SK-N-MC (cell line): ENCODE measurements around the gene NUDT9.

Experiments used
- EZH2 ChIP-seq: fragments of 200-600 bp; sonication (generic); IDR thresholded peaks from one replicate; pipeline ENCODE4 v1.6.1; 2017; ENCODE audit warnings: antibody characterized with exemption
- FOXP2 ChIP-seq: optimal IDR thresholded peaks from 2 replicates; pipeline ENCODE3; 2011; ENCODE audit warnings: mild to moderate bottlenecking, moderate library complexity; ENCODE audit not compliant: insufficient read depth; ENCODE audit errors: extremely low read length, control extremely low read depth
- POLR2AphosphoS5 ChIP-seq: IDR thresholded peaks from 2 replicates; pipeline ENCODE4 v1.6.1; 2012; ENCODE audit warnings: mild to moderate bottlenecking, low read depth, low read length, borderline replicate concordance

DNA sequence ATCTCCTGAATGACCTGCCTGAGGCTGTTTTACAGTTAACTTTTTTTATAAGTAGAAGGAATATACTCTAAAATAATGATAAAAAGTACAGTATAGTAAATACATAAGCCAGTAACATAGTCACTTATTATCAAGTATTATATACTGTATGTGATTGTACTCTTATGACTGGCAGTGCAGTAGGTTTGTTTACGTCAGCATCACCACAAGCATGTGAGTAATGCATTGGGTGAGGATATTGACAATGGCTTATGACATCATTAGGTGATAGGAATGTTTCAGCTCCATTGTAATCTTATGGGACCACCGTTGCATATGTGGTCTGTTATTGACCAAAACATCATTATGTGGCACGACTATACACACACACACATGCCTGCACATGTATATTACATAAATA lies 20.5 kb downstream of the NUDT9 start:
- TF ChIP-seq FOXP2 (no peak), POLR2AphosphoS5 (no peak), EZH2 (no peak)
